K562 (cell line): Measurements from ENCODE around the gene NME2. TPM values are rescaled to one million over a fixed set of nuclear protein-coding genes. Genes with fewer than 3 reads are reported as not detected.

Experiments used
- CREB1 ChIP-seq, 2 experiments: sonication (generic) in 1 of 2; formaldehyde crosslinking in 1 of 2; IDR thresholded peaks; 2 replicates each; pipeline versions ENCODE4 v1.6.1 to v1.8.0; 2012 to 2022; ENCODE audit warnings: inconsistent platforms in 1 of 2, mild to moderate bottlenecking in 1 of 2, missing genetic modification reagents in 1 of 2, moderate library complexity in 1 of 2
- ELF4 ChIP-seq: fragments of 450-650 bp; formaldehyde crosslinking; IDR thresholded peaks from 2 replicates; pipeline ENCODE4 v1.4.0; 2022; ENCODE audit warnings: missing genetic modification characterization
- HDAC3 ChIP-seq: fragments of 450-650 bp; IDR thresholded peaks from 2 replicates; pipeline ENCODE4 v1.6.1; 2018; ENCODE audit warnings: borderline replicate concordance, mild to moderate bottlenecking, moderate library complexity; ENCODE audit not compliant: partially characterized antibody
- HDAC6 ChIP-seq: IDR thresholded peaks from 2 replicates; pipeline ENCODE4 v1.6.1; 2012; ENCODE audit warnings: low read depth, mild to moderate bottlenecking, control low read depth, inconsistent platforms, low read length, moderate library complexity
- HMG20B ChIP-seq: fragments of 250-450 bp; sonication (Bioruptor Pico); IDR thresholded peaks from 2 replicates; pipeline ENCODE4 v1.5.0; 2021; ENCODE audit warnings: mild to moderate bottlenecking
- KAT8 ChIP-seq: fragments of 450-650 bp; IDR thresholded peaks from 2 replicates; pipeline ENCODE4 v1.6.1; 2016; ENCODE audit warnings: low read depth, mild to moderate bottlenecking
- KLF13 ChIP-seq: fragments of 450-650 bp; IDR thresholded peaks from 2 replicates; pipeline ENCODE4 v1.6.1; 2016; ENCODE audit warnings: missing genetic modification characterization, low read depth, mild to moderate bottlenecking, missing compliant biosample characterization, moderate library complexity, borderline replicate concordance
- POLR2G ChIP-seq: fragments of 200-400 bp; formaldehyde crosslinking; IDR thresholded peaks from 2 replicates; pipeline ENCODE4 v1.6.1; 2017; ENCODE audit warnings: low read depth, mild to moderate bottlenecking, antibody characterized with exemption, low read length, moderate library complexity
- RBM34 ChIP-seq: fragments of 200-400 bp; formaldehyde crosslinking; IDR thresholded peaks from 2 replicates; pipeline ENCODE4 v1.6.1; 2018; ENCODE audit warnings: low read length, borderline replicate concordance; ENCODE audit not compliant: insufficient read depth
- RFX7 ChIP-seq: fragments of 250-450 bp; sonication (Bioruptor Pico); IDR thresholded peaks from 2 replicates; pipeline ENCODE4 v1.5.1; 2021; ENCODE audit warnings: mild to moderate bottlenecking
- SMARCE1 ChIP-seq: fragments of 450-650 bp; IDR thresholded peaks from 2 replicates; pipeline ENCODE4 v1.7.1; 2016; ENCODE audit warnings: mild to moderate bottlenecking
- YBX1 ChIP-seq: fragments of 450-650 bp; IDR thresholded peaks from 2 replicates; pipeline ENCODE4 v1.7.1; 2016; ENCODE audit warnings: mild to moderate bottlenecking
- YY1 ChIP-seq, 3 experiments: IDR thresholded peaks; 2 replicates each; pipeline ENCODE4 v1.6.1; 2011; ENCODE audit warnings: low read length in 2 of 3, mild to moderate bottlenecking in 2 of 3, moderate library complexity in 2 of 3, borderline replicate concordance in 1 of 3, control low read depth in 1 of 3, low read depth in 1 of 3; ENCODE audit not compliant: insufficient read depth in 3 of 3, insufficient replicate concordance in 2 of 3, control insufficient read depth in 1 of 3, insufficient read length in 1 of 3; ENCODE audit errors: extremely low read depth in 1 of 3
- ZKSCAN3 ChIP-seq: fragments of 250-450 bp; sonication (Bioruptor Pico); IDR thresholded peaks from 2 replicates; pipeline ENCODE4 v1.4.0; 2020
- ZNF778 ChIP-seq: fragments of 450-650 bp; formaldehyde crosslinking; IDR thresholded peaks from 2 replicates; pipeline ENCODE4 v1.4.0; 2020; ENCODE audit warnings: mild to moderate bottlenecking, moderate library complexity
- ZNF830 ChIP-seq: fragments of 250-450 bp; sonication (Bioruptor Pico); IDR thresholded peaks from 2 replicates; pipeline ENCODE4 v1.5.0; 2021; ENCODE audit warnings: mild to moderate bottlenecking
- polyA plus RNA-seq, 8 experiments: library from polyadenylated mRNA; depleted of rRNA in 4 of 8; stranded (reverse) in 5 of 8; unstranded in 3 of 8; fragments of >200 nt; fragmentation: Nextera tagmentation in 2 of 8; fragmentation: Illumina TruSeq in 1 of 8; extraction: Ambion mirVana in 2 of 8; extraction: Trizol in 1 of 8; gene quantifications; 2 replicates each; pipeline versions ENCODE4 v1.2.1 to v1.2.3, GENCODE V29; 2011 to 2014; ENCODE audit warnings: inconsistent platforms in 1 of 8, missing spikeins in 1 of 8
- total RNA-seq, 7 experiments: library from RNA; depleted of rRNA in 6 of 7; stranded (reverse); fragments of >200 nt in 6 of 7; fragmentation: Illumina TruSeq in 2 of 7; extraction: Trizol in 2 of 7; gene quantifications; 2 replicates each; pipeline versions ENCODE4 v1.2.1 to v1.2.3, GENCODE V29; 2011 to 2021; ENCODE audit warnings: low replicate concordance in 1 of 7
- TF ChIP-seq, protein P1 (sequence below): fragments of 200-800 bp; sonication (Bioruptor generic); IDR thresholded peaks from 2 replicates; pipeline ENCODE4 v1.6.1; 2017; ENCODE audit warnings: missing genetic modification characterization, missing compliant biosample characterization
- TF ChIP-seq, protein P2 (sequence below), 2 experiments: fragments of 200-800 bp in 1 of 2; sonication (Bioruptor generic) in 1 of 2; sonication (generic) in 1 of 2; formaldehyde crosslinking in 1 of 2; IDR thresholded peaks in 1 of 2; conservative IDR thresholded peaks in 1 of 2; 2 replicates each; pipeline versions ENCODE4 v1.5.0 to v1.6.1; 2016 to 2020; ENCODE audit warnings: missing compliant biosample characterization in 1 of 2, missing genetic modification characterization in 1 of 2, missing genetic modification reagents in 1 of 2
- TF ChIP-seq, protein P3 (sequence below): fragments of 250-450 bp; sonication (Bioruptor Pico); IDR thresholded peaks from 2 replicates; pipeline ENCODE4 v1.4.0; 2020; ENCODE audit warnings: borderline replicate concordance
- TF ChIP-seq, protein P4 (sequence below): fragments of 450-650 bp; formaldehyde crosslinking; IDR thresholded peaks from 2 replicates; pipeline ENCODE4 v1.4.0; 2022; ENCODE audit warnings: missing genetic modification characterization

Gene NME2
- total and polyA plus RNA-seq, 9 of the 15 experiments (the other 6 are each of a cell fraction or from before 2014, with no cell fraction given), result 684 to 1,202 (median 924) TPM

DNA sequence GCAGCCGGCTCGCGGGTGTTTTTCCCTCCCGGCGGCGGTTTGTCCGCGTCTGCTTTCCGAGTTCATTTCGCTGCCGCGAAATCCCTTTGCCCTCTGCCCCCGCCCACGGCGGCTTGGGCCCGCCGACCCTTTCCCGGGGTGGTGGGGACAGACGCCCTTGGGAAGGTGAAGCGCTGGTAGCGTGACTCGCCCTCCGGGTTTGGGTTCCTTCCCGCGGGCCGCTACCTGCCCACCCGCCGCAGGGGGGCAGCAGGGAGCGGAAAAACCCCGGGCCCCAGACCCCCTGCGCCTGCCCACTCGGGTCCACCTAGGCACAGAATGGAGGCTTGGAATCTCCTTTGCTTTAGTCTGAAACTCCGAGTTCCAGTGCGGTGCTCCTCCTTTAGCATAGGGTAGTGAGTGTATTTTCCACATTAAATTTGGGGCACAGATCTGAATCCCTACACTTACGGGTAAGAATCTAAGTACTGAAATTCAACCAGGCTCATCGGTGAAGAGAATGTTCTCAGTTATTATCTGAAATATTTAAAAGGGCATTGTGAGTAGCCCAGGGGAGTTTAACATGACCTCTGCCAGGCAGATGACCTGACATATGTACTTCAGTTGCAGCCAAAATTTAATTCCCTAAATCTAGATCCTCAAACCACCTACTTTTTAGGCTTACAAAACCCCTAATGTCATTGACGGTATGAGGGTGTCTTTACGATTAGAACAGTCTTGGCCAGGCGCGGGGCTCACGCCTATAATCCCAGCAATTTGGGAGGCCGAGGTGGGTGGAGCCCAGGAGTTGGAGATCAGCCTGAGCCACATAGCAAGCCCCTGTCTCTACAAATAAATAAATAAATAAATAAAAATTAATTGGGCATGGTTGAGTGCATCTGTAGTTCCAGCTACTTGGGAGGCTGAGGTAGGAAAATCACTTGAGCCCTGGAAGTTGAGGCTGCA lies 1.0 kb downstream of the NME2 start (continued):
- TF ChIP-seq, protein P1, sequence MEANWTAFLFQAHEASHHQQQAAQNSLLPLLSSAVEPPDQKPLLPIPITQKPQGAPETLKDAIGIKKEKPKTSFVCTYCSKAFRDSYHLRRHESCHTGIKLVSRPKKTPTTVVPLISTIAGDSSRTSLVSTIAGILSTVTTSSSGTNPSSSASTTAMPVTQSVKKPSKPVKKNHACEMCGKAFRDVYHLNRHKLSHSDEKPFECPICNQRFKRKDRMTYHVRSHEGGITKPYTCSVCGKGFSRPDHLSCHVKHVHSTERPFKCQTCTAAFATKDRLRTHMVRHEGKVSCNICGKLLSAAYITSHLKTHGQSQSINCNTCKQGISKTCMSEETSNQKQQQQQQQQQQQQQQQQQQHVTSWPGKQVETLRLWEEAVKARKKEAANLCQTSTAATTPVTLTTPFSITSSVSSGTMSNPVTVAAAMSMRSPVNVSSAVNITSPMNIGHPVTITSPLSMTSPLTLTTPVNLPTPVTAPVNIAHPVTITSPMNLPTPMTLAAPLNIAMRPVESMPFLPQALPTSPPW (CRISPR knock-in tag), result peak; percentile 4; the same call in 1 of the 2 replicates
- TF ChIP-seq RBM34 (no peak), YY1 (IDR thresholded peaks at IDR 0.05; ENCODE audit: borderline replicate concordance in 1 of 3, control insufficient read depth in 1 of 3, extremely low read depth in 1 of 3, insufficient read depth in 3 of 3, insufficient read length in 1 of 3, insufficient replicate concordance in 2 of 3, low read depth in 1 of 3, low read length in 2 of 3) (no peak), HDAC3 (no peak), POLR2G (peak; percentile 59), SMARCE1 (no peak), ZKSCAN3 (CRISPR knock-in tag) (no peak), ZNF778 (no peak), KLF13 (tag) (no peak), RFX7 (CRISPR knock-in tag) (no peak), ZNF830 (CRISPR knock-in tag) (no peak), YBX1 (no peak), ELF4 (CRISPR knock-in tag) (0 out of 2 replicates have a peak, but pooled peaks have one; percentile 16), HDAC6 (no peak), KAT8 (no peak), CREB1 (IDR thresholded peaks at IDR 0.05) (0 out of 2 replicates have a peak, but pooled peaks have one; percentile 10), CREB1 (CRISPR knock-in tag; IDR thresholded peaks at IDR 0.05) (no peak), HMG20B (CRISPR knock-in tag) (no peak)
- TF ChIP-seq, protein P2, sequence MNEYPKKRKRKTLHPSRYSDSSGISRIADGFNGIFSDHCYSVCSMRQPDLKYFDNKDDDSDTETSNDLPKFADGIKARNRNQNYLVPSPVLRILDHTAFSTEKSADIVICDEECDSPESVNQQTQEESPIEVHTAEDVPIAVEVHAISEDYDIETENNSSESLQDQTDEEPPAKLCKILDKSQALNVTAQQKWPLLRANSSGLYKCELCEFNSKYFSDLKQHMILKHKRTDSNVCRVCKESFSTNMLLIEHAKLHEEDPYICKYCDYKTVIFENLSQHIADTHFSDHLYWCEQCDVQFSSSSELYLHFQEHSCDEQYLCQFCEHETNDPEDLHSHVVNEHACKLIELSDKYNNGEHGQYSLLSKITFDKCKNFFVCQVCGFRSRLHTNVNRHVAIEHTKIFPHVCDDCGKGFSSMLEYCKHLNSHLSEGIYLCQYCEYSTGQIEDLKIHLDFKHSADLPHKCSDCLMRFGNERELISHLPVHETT (CRISPR knock-in tag; conservative IDR thresholded peaks at IDR 0.05 in 1 of 2, IDR thresholded peaks at IDR 0.05 in 1 of 2), result no peak
- TF ChIP-seq, protein P3, sequence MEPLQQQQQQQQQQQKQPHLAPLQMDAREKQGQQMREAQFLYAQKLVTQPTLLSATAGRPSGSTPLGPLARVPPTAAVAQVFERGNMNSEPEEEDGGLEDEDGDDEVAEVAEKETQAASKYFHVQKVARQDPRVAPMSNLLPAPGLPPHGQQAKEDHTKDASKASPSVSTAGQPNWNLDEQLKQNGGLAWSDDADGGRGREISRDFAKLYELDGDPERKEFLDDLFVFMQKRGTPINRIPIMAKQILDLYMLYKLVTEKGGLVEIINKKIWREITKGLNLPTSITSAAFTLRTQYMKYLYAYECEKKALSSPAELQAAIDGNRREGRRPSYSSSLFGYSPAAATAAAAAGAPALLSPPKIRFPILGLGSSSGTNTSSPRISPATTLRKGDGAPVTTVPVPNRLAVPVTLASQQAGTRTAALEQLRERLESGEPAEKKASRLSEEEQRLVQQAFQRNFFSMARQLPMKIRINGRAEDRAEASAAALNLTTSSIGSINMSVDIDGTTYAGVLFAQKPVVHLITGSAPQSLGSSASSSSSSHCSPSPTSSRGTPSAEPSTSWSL, result no peak
- TF ChIP-seq, protein P4, sequence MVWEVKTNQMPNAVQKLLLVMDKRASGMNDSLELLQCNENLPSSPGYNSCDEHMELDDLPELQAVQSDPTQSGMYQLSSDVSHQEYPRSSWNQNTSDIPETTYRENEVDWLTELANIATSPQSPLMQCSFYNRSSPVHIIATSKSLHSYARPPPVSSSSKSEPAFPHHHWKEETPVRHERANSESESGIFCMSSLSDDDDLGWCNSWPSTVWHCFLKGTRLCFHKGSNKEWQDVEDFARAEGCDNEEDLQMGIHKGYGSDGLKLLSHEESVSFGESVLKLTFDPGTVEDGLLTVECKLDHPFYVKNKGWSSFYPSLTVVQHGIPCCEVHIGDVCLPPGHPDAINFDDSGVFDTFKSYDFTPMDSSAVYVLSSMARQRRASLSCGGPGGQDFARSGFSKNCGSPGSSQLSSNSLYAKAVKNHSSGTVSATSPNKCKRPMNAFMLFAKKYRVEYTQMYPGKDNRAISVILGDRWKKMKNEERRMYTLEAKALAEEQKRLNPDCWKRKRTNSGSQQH, result no peak
